NB4 (cell line): ENCODE data around the gene ARHGEF4.

Source experiments
- CTCF ChIP-seq: IDR thresholded peaks from one replicate; pipeline ENCODE4 v1.5.1; 2012; ENCODE audit warnings: low read depth, low read length
- POLR2A ChIP-seq: IDR thresholded peaks from 2 replicates; pipeline ENCODE4 v1.6.1; 2011; ENCODE audit warnings: mild to moderate bottlenecking; ENCODE audit not compliant: insufficient read length; ENCODE audit errors: extremely low read depth

GRCh38 chr2:130832296-130832940, 4.3 kb upstream of the ARHGEF4 start:
- TF ChIP-seq CTCF (no peak), POLR2A (no peak)
